Astrocyte (in vitro differentiated cells and primary cell): ENCODE data around the gene MYBPHL.

Experiments
- EZH2 ChIP-seq: IDR thresholded peaks from 2 replicates; pipeline ENCODE4 v1.6.1; 2012; ENCODE audit warnings: mild to moderate bottlenecking, low read length, inconsistent platforms; ENCODE audit not compliant: insufficient read depth
- TF ChIP-seq, protein P1 (sequence below): IDR thresholded peaks from 2 replicates; pipeline ENCODE4 v1.5.1; 2011; ENCODE audit warnings: low read depth, mild to moderate bottlenecking, inconsistent platforms, low read length, moderate library complexity; ENCODE audit not compliant: insufficient read depth

DNA sequence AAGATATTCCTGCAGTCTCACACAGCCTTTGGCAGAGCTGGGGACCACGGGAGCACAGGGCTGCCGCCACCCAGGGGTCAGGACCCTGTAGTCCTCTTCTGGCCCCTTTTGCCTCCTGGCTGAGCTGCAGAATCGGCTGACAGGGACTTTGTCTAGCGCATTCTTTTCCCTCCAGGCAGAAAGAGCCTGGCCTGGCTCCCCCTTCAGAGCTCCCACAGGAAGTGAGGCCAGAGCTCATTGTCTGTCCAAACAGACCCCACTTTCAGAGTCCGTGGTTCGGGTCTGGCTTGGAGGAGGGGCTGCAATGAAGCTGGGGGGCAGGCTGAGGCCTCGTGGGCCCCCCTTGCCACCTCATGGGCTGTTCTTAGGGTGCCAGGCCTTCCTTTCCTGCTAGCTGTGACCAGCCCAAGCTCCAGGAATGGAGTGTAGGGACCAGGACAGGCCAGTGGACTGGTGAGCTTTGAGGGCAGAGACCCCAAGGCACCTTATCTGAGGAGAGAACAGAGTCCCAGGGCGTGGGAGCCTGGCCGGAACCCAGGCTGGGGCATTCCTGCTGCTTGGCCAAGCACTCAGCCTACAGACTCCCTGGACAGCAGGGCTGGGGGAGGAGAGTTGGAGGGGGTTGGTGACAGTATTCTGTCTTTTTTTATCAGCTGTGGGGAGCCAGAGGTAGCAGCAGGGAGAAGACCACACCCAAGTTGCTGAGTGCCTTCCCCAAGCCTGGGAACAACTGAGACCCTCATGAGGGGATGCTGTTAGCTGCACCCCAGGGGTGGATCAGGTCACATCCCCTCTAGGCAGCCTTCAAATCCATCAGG is 52.8 kb downstream of the MYBPHL start:
- no peak for TF ChIP-seq EZH2
- TF ChIP-seq, protein P1, sequence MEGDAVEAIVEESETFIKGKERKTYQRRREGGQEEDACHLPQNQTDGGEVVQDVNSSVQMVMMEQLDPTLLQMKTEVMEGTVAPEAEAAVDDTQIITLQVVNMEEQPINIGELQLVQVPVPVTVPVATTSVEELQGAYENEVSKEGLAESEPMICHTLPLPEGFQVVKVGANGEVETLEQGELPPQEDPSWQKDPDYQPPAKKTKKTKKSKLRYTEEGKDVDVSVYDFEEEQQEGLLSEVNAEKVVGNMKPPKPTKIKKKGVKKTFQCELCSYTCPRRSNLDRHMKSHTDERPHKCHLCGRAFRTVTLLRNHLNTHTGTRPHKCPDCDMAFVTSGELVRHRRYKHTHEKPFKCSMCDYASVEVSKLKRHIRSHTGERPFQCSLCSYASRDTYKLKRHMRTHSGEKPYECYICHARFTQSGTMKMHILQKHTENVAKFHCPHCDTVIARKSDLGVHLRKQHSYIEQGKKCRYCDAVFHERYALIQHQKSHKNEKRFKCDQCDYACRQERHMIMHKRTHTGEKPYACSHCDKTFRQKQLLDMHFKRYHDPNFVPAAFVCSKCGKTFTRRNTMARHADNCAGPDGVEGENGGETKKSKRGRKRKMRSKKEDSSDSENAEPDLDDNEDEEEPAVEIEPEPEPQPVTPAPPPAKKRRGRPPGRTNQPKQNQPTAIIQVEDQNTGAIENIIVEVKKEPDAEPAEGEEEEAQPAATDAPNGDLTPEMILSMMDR, result no peak
